OCI-LY3 (cell line): ENCODE data around the gene ASTN2.

Source experiments
- H2AFZ ChIP-seq: fragments of 200-600, 300-600 bp; shearing (Covaris generic); 2 replicates; pipeline ENCODE4 v1.6.0; 2014; ENCODE audit warnings: antibody characterized with exemption, low read depth, low read length
- H3K27ac ChIP-seq: fragments of 200-600, 300-600 bp; sonication (generic); 2 replicates; pipeline ENCODE4 v1.5.1; 2014; ENCODE audit warnings: mild to moderate bottlenecking, low read length, moderate library complexity, mixed read lengths
- H3K27me3 ChIP-seq: fragments of 200-600, 300-600 bp; sonication (generic); 2 replicates; pipeline ENCODE4 v1.6.1; 2014; ENCODE audit warnings: low read depth, low read length, mixed read lengths
- H3K36me3 ChIP-seq: fragments of 200-600, 300-600 bp; sonication (generic); replicated peaks from 2 replicates; pipeline ENCODE3; 2014; ENCODE audit warnings: low read depth, low read length, mixed read lengths
- H3K4me1 ChIP-seq: fragments of 300-600, 200-600 bp; sonication (generic); 2 replicates; pipeline ENCODE4 v1.6.1; 2014; ENCODE audit warnings: low read length, mixed read lengths
- H3K4me2 ChIP-seq: fragments of 200-600, 300-600 bp; sonication (generic); 2 replicates; pipeline ENCODE4 v1.6.1; 2014; ENCODE audit warnings: low read length, mixed read lengths
- H3K4me3 ChIP-seq: fragments of 300-600, 200-600 bp; sonication (generic); 2 replicates; pipeline ENCODE4 v1.5.1; 2014; ENCODE audit warnings: antibody characterized with exemption, mild to moderate bottlenecking, low read length, moderate library complexity
- H3K79me2 ChIP-seq: fragments of 300-600, 200-600 bp; shearing (Covaris generic); 2 replicates; pipeline ENCODE4 v1.6.1; 2014; ENCODE audit warnings: mild to moderate bottlenecking, low read length, mixed read lengths
- H3K9ac ChIP-seq: fragments of 300-600, 200-600 bp; shearing (Covaris generic); 2 replicates; pipeline ENCODE4 v1.6.0; 2014; ENCODE audit warnings: mild to moderate bottlenecking, low read length, moderate library complexity
- H3K9me3 ChIP-seq: fragments of 200-600, 300-600 bp; shearing (Covaris generic); 2 replicates; pipeline ENCODE4 v1.6.1; 2014; ENCODE audit warnings: low read length, mixed read lengths; ENCODE audit not compliant: insufficient read depth
- H4K20me1 ChIP-seq: fragments of 200-600, 300-600 bp; sonication (generic); 2 replicates; pipeline ENCODE4 v1.6.1; 2016; ENCODE audit warnings: low read length, mixed read lengths; ENCODE audit not compliant: insufficient read depth
- EZH2phosphoT487 ChIP-seq: fragments of 200-600 bp; shearing (Covaris generic); IDR thresholded peaks from 2 replicates; pipeline ENCODE4 v1.6.1; 2018; ENCODE audit warnings: antibody characterized with exemption, mixed run types, low read depth
- TF ChIP-seq, protein P1 (sequence below): fragments of 200-600, 300-600 bp; sonication (generic); IDR thresholded peaks from 2 replicates; pipeline ENCODE4 v1.5.1; 2014; ENCODE audit warnings: antibody characterized with exemption, low read length, low read depth

ASTN2 gene

GRCh38 chr9:117018966-117019617, 395.8 kb downstream of the ASTN2 start:
- Histone ChIP-seq H2AFZ (no peak overlapping the region), H3K4me2 (no peak overlapping the region), H4K20me1 (no peaks in the 10 kb centered on the region), H3K4me1 (no peaks in the 10 kb centered on the region), H3K36me3 (no peaks in the 10 kb centered on the region), H3K79me2 (no peaks in the 10 kb centered on the region), H3K27ac (no peak overlapping the region), H3K27me3 (peaks cover 8% of the 10 kb centered on the region), H3K9me3 (no peaks in the 10 kb centered on the region), H3K4me3 (no peak overlapping the region), H3K9ac (no peak overlapping the region)
- TF ChIP-seq, protein P1, sequence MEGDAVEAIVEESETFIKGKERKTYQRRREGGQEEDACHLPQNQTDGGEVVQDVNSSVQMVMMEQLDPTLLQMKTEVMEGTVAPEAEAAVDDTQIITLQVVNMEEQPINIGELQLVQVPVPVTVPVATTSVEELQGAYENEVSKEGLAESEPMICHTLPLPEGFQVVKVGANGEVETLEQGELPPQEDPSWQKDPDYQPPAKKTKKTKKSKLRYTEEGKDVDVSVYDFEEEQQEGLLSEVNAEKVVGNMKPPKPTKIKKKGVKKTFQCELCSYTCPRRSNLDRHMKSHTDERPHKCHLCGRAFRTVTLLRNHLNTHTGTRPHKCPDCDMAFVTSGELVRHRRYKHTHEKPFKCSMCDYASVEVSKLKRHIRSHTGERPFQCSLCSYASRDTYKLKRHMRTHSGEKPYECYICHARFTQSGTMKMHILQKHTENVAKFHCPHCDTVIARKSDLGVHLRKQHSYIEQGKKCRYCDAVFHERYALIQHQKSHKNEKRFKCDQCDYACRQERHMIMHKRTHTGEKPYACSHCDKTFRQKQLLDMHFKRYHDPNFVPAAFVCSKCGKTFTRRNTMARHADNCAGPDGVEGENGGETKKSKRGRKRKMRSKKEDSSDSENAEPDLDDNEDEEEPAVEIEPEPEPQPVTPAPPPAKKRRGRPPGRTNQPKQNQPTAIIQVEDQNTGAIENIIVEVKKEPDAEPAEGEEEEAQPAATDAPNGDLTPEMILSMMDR: no peak

DNA sequence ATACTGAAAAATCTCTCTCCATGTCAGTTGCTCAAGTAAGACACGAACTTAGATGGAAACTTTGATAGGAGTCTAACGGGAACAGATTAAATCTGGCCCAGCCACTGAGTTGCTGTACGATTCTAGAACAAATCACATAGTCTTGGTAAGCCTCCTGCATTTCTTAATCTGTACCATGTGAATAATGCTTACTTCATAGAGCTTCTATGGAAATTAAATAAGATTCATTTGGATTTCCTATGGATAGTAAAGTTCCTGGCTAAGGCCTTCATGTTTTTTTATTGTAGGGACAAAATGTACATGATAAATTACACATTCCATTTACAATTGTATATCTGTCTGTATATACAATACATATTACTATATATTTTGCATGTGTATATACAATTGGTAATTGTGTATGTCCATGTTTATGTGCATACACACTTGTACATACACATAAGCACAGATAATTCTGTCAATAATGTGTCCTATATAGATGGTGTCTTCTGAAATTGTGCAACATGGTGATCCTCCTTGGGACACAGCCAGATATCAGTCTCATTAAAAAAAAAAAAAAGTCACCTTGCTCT, 397.4 kb downstream of the ASTN2 start:
- H3K9ac ChIP-seq: no peak overlapping the region
- peaks cover 4% of the 10 kb centered on the region for H3K27me3 ChIP-seq
- H3K27ac ChIP-seq: no peak overlapping the region
- no peaks in the 10 kb centered on the region for H3K9me3 ChIP-seq
- no peak overlapping the region for H3K4me3 ChIP-seq
- H4K20me1 ChIP-seq: no peaks in the 10 kb centered on the region
- H2AFZ ChIP-seq: no peak overlapping the region
- H3K4me1 ChIP-seq: no peaks in the 10 kb centered on the region
- H3K4me2 ChIP-seq: no peak overlapping the region
- no peaks in the 10 kb centered on the region for H3K36me3 ChIP-seq
- no peaks in the 10 kb centered on the region for H3K79me2 ChIP-seq
- TF ChIP-seq EZH2phosphoT487: no peak
- TF ChIP-seq, protein P1: no peak

- TF ChIP-seq EZH2phosphoT487: no peak
- TF ChIP-seq, protein P1: no peak
- peaks cover 13% of the 10 kb centered on the region; the same call in 1 of the 2 replicates for H3K27me3 ChIP-seq
- H3K4me2 ChIP-seq: no peak overlapping the region
- no peak overlapping the region for H2AFZ ChIP-seq
- H3K4me3 ChIP-seq: no peak overlapping the region
- no peaks in the 10 kb centered on the region for H4K20me1 ChIP-seq
- no peak overlapping the region for H3K27ac ChIP-seq
- no peaks in the 10 kb centered on the region for H3K36me3 ChIP-seq
- no peak overlapping the region for H3K9ac ChIP-seq
- H3K79me2 ChIP-seq: no peaks in the 10 kb centered on the region
- H3K4me1 ChIP-seq: no peaks in the 10 kb centered on the region
- no peaks in the 10 kb centered on the region for H3K9me3 ChIP-seq
Observed at GRCh38 chr9:117014061-117014460, 400.8 kb downstream of the ASTN2 start.

- H3K4me2 ChIP-seq: no peak overlapping the region
- H3K79me2 ChIP-seq: no peaks in the 10 kb centered on the region
- H2AFZ ChIP-seq: no peak overlapping the region
- no peaks in the 10 kb centered on the region for H4K20me1 ChIP-seq
- H3K27ac ChIP-seq: no peak overlapping the region
- no peak overlapping the region for H3K4me3 ChIP-seq
- TF ChIP-seq EZH2phosphoT487: no peak
- TF ChIP-seq, protein P1: no peak
- no peaks in the 10 kb centered on the region for H3K36me3 ChIP-seq
- no peaks in the 10 kb centered on the region for H3K4me1 ChIP-seq
- H3K9ac ChIP-seq: no peak overlapping the region
- no peaks in the 10 kb centered on the region for H3K9me3 ChIP-seq
- H3K27me3 ChIP-seq: peaks cover 13% of the 10 kb centered on the region; the same call in 1 of the 2 replicates
Observed at GRCh38 chr9:117013440-117013995, 401.3 kb downstream of the ASTN2 start.
